Trophoblast cell (in vitro differentiated cells and primary cell): ENCODE measurements around the gene EPAS1.

Source experiments
- DNase-seq, 2 donors: peaks; one replicate each; pipeline ENCODE4 v3.0.0-alpha.2; 2016
- H2AFZ ChIP-seq: 2 replicates; pipeline ENCODE4 v1.6.1; 2013; ENCODE audit warnings: low read length, moderate library complexity, mild to moderate bottlenecking; ENCODE audit not compliant: insufficient read depth, poor library complexity
- H2AK5ac ChIP-seq: 2 replicates; pipeline ENCODE4 v1.6.1; 2013; ENCODE audit warnings: mild to moderate bottlenecking, low read length
- H2BK120ac ChIP-seq: 2 replicates; pipeline ENCODE4 v1.6.1; 2013; ENCODE audit warnings: low read length, mild to moderate bottlenecking, moderate library complexity; ENCODE audit not compliant: insufficient read depth, poor library complexity
- H2BK12ac ChIP-seq: 2 replicates; pipeline ENCODE4 v1.6.1; 2013; ENCODE audit warnings: mild to moderate bottlenecking, low read length, moderate library complexity
- H2BK5ac ChIP-seq: 2 replicates; pipeline ENCODE4 v1.6.1; 2013; ENCODE audit warnings: low read length, low read depth, moderate library complexity, mild to moderate bottlenecking; ENCODE audit not compliant: poor library complexity
- H3K14ac ChIP-seq: 2 replicates; pipeline ENCODE4 v1.6.1; 2013; ENCODE audit warnings: mild to moderate bottlenecking, low read length
- H3K18ac ChIP-seq: 2 replicates; pipeline ENCODE4 v1.6.1; 2013; ENCODE audit warnings: mild to moderate bottlenecking, low read length
- H3K23ac ChIP-seq: 2 replicates; pipeline ENCODE4 v1.6.1; 2013; ENCODE audit warnings: low read length
- H3K27ac ChIP-seq: 2 replicates; pipeline ENCODE4 v1.5.1; 2013; ENCODE audit warnings: low read depth, mild to moderate bottlenecking, inconsistent platforms, low read length, moderate library complexity
- H3K27me3 ChIP-seq: 2 replicates; pipeline ENCODE4 v1.6.1; 2013; ENCODE audit warnings: inconsistent platforms, mild to moderate bottlenecking, low read length, moderate library complexity; ENCODE audit not compliant: insufficient read depth
- H3K36me3 ChIP-seq, 2 experiments: 1 replicate in 1 of 2; 2 replicates in 1 of 2; pipeline ENCODE4 v1.6.1; 2013; ENCODE audit warnings: low read length in 2 of 2, mild to moderate bottlenecking in 2 of 2, moderate library complexity in 1 of 2; ENCODE audit not compliant: insufficient read depth in 2 of 2, control insufficient read depth in 1 of 2
- H3K4ac ChIP-seq: 2 replicates; pipeline ENCODE4 v1.6.1; 2013; ENCODE audit warnings: low read depth, mild to moderate bottlenecking, low read length, moderate library complexity
- H3K4me1 ChIP-seq, 2 experiments: 1 replicate in 1 of 2; 2 replicates in 1 of 2; pipeline ENCODE4 v1.6.1; 2013; ENCODE audit warnings: low read length in 2 of 2, mild to moderate bottlenecking in 2 of 2, moderate library complexity in 1 of 2; ENCODE audit not compliant: insufficient read depth in 2 of 2, control insufficient read depth in 1 of 2
- H3K4me2 ChIP-seq: 2 replicates; pipeline ENCODE4 v1.6.1; 2013; ENCODE audit warnings: inconsistent platforms, mild to moderate bottlenecking, low read length, moderate library complexity
- H3K4me3 ChIP-seq: 2 replicates; pipeline ENCODE4 v1.5.1; 2013; ENCODE audit warnings: mild to moderate bottlenecking, low read depth, low read length, inconsistent platforms
- H3K79me1 ChIP-seq: one replicate; pipeline ENCODE4 v1.6.1; 2013; ENCODE audit warnings: low read length
- H3K79me2 ChIP-seq: 2 replicates; pipeline ENCODE4 v1.6.1; 2013; ENCODE audit warnings: low read length, mild to moderate bottlenecking; ENCODE audit not compliant: control insufficient read depth, insufficient read depth, poor library complexity
- H3K9ac ChIP-seq: 2 replicates; pipeline ENCODE4 v1.6.1; 2013; ENCODE audit warnings: mild to moderate bottlenecking, low read length
- H3K9me3 ChIP-seq: 2 replicates; pipeline ENCODE4 v1.6.1; 2013; ENCODE audit warnings: low read depth, mild to moderate bottlenecking, control low read depth, inconsistent platforms, low read length; ENCODE audit not compliant: insufficient read depth
- H4K12ac ChIP-seq: 2 replicates; pipeline ENCODE4 v1.6.1; 2013; ENCODE audit warnings: low read depth, mild to moderate bottlenecking, low read length, moderate library complexity
- H4K8ac ChIP-seq: 2 replicates; pipeline ENCODE4 v1.6.1; 2013; ENCODE audit warnings: low read depth, mild to moderate bottlenecking, low read length, moderate library complexity
- H4K91ac ChIP-seq: one replicate; pipeline ENCODE4 v1.6.1; 2013; ENCODE audit warnings: low read depth, mild to moderate bottlenecking, low read length, moderate library complexity
- WGBS: extraction: QIAGEN DNeasy Blood & Tissue Kit; methylation state at CpG from one replicate; pipeline ENCODE4 v1.1.7; 2013; ENCODE audit warnings: missing lambda C conversion rate; ENCODE audit not compliant: insufficient read length, insufficient coverage; ENCODE audit errors: extremely low coverage; 5-methylcytosine and 5-hydroxymethylcytosine counted together

The EPAS1 gene

DNA sequence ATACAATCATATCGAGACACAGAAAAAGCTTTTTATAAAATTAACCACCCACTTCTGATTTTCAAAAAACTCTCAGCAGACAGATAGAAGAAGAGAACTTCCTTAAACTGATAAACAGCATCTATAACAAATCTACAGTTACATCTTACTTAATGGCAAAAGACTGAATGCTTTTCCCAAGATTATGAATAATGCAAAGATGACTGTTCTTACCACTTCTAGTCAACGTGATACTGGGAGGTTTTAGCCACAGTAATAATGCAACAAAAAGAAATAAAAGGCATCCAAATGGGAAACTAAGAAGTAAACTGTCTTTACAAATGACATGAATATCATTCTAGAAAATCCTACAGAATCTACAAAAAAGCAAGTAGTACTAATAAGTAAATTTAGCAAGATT is 124.2 kb downstream of the EPAS1 start:
- no peak overlapping the region for H3K4ac ChIP-seq
- DNase-seq: no peak
- H3K4me1 ChIP-seq: peaks cover 0 to 5% of the 10 kb centered on the region in 2 experiments
- H3K27ac ChIP-seq: no peak overlapping the region
- no peak overlapping the region for H3K9ac ChIP-seq
- H3K27me3 ChIP-seq: no peaks in the 10 kb centered on the region
- peaks cover 2 to 6% of the 10 kb centered on the region in 2 experiments for H3K36me3 ChIP-seq
- H2AK5ac ChIP-seq: no peak overlapping the region
- H2BK5ac ChIP-seq: no peak overlapping the region
- H2BK120ac ChIP-seq: no peak overlapping the region
- H4K8ac ChIP-seq: no peak overlapping the region
- peaks cover 11% of the 10 kb centered on the region for H3K79me1 ChIP-seq
- H2AFZ ChIP-seq: no peak overlapping the region
- H3K9me3 ChIP-seq: peaks cover 8% of the 10 kb centered on the region
- no CpG with 5 or more reads among the region's 2 CpGs for WGBS
- no peak overlapping the region for H2BK12ac ChIP-seq
- H3K4me3 ChIP-seq: no peak overlapping the region
- no peak overlapping the region for H3K18ac ChIP-seq
- no peak overlapping the region for H4K12ac ChIP-seq
- H3K23ac ChIP-seq: no peak overlapping the region
- H3K14ac ChIP-seq: no peak overlapping the region
- H3K79me2 ChIP-seq: no peaks in the 10 kb centered on the region
- H3K4me2 ChIP-seq: no peak overlapping the region
- H4K91ac ChIP-seq: no peak overlapping the region

DNA sequence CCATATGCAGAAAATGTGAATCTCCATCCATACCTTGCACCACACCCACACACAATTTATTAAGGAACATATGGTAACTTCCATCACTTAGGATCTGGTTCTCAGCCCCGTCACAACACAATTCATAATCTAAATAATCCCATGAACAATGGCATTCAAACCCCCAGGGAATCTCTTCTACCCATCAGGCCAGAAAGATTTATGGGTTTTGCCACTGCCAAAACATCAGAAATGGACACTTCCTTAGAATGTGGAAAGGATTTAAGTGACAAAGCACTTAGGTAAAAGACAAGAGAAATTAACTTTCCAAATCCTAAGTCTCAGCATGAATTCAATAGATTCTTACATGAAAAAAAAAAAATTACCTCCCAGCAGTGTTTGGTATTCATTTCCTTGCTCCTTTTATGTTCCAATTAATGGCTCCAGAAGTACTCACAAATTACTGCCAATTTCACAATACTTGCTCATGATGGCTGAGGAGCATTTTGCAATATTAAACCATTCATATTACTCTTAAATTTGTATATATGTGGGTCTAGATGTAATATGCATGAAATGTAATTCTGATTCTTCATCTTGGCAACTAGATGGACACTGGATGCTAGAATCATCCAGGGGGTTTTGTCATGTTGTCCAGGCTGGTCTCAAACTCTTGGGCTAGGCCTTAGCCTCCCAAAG is 125.6 kb downstream of the EPAS1 start:
- peaks cover 2 to 6% of the 10 kb centered on the region in 2 experiments for H3K36me3 ChIP-seq

DNA sequence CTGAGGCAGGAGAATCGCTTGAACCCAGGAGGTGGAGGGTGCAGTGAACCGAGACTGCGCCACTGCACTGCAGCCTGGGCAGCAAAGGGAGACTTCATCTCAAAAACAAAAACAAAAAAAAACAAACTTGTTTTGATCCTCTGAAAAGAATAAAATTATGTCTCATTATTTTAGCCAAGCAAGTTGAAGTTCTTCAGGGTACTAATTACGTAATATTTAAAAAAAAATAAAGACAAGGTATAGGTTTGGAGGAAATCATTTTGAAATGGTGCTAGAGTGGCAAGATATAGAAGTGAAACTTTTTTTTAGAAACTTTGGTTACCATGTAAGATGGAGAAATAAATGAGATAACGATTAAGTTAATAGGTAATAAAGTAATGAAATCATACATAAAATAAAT is 127.7 kb downstream of the EPAS1 start:
- Histone ChIP-seq H3K9ac (no peak overlapping the region), H3K23ac (no peak overlapping the region), H2AK5ac (no peak overlapping the region), H4K8ac (no peak overlapping the region), H3K79me2 (peaks cover 2% of the 10 kb centered on the region), H3K18ac (no peak overlapping the region), H2BK12ac (no peak overlapping the region), H3K36me3 (no peaks in the 10 kb centered on the region), H3K27me3 (no peaks in the 10 kb centered on the region), H3K4ac (no peak overlapping the region), H3K4me2 (no peak overlapping the region), H2AFZ (no peak overlapping the region), H2BK5ac (no peak overlapping the region), H3K27ac (no peak overlapping the region), H3K14ac (no peak overlapping the region), H3K4me1 (no peaks in the 10 kb centered on the region), H3K4me3 (no peak overlapping the region), H2BK120ac (peak overlapping the region; percentile 33), H4K12ac (no peak overlapping the region), H3K79me1 (peaks cover 4% of the 10 kb centered on the region), H4K91ac (peak overlapping the region; percentile 24), H3K9me3 (peaks cover 2% of the 10 kb centered on the region)
- WGBS: no CpG with 5 or more reads among the region's 5 CpGs
- no peak for DNase-seq

More for the DNA sequence above, 125.6 kb downstream of the EPAS1 start:
- no peak overlapping the region for H3K23ac ChIP-seq
- H3K14ac ChIP-seq: no peak overlapping the region
- H3K4me2 ChIP-seq: no peak overlapping the region
- no peak overlapping the region for H2AK5ac ChIP-seq
- WGBS: no CpG with 5 or more reads among the region's 1 CpG
- H3K4ac ChIP-seq: no peak overlapping the region
- no peak overlapping the region for H2BK120ac ChIP-seq
- H3K27ac ChIP-seq: no peak overlapping the region
- peaks cover 5% of the 10 kb centered on the region for H3K79me1 ChIP-seq
- H3K18ac ChIP-seq: no peak overlapping the region
- H3K79me2 ChIP-seq: no peaks in the 10 kb centered on the region
- H3K27me3 ChIP-seq: no peaks in the 10 kb centered on the region
- no peak overlapping the region for H2AFZ ChIP-seq
- H2BK12ac ChIP-seq: no peak overlapping the region
- H3K4me1 ChIP-seq: no peaks in the 10 kb centered on the region
- H3K9ac ChIP-seq: no peak overlapping the region
- H4K12ac ChIP-seq: no peak overlapping the region
- no peak overlapping the region for H3K4me3 ChIP-seq
- no peak overlapping the region for H2BK5ac ChIP-seq
- peaks cover 8% of the 10 kb centered on the region for H3K9me3 ChIP-seq
- no peak for DNase-seq
- H4K8ac ChIP-seq: no peak overlapping the region
- H4K91ac ChIP-seq: no peak overlapping the region

DNA sequence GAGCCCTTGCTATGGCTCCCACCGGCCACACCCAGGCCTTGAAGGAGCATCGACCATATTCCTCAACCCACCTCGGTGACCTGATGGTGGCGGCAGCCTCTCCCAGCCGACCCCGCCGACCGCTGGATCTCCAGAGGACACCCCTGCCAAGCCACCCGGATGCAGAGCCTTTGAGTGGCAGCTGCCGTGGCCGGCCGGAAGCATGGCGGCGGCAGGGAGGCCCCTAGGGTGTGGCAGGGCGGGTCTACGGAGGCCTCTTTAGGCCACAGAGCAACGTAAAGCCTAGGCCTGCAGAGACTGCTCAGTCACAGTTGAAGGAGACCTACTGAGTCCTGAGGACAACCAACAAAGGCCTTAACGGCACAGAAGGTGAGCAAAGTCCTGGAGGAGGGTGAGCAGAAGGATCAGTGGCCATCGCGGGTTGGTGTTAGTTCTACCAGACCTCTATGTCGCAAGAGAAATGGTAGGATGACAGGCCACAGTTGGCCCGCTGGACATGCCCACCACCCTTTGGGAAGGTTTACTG is 131.8 kb downstream of the EPAS1 start:
- Histone ChIP-seq H2AK5ac (peak overlapping the region; percentile 80), H3K4me2 (no peak overlapping the region), H3K4me3 (no peak overlapping the region), H3K79me2 (peaks cover 2% of the 10 kb centered on the region), H3K4me1 (peaks cover 3 to 7% of the 10 kb centered on the region in 2 experiments), H3K9me3 (no peaks in the 10 kb centered on the region), H3K4ac (no peak overlapping the region), H4K12ac (no peak overlapping the region), H3K18ac (peak overlapping the region; percentile 27), H3K27me3 (no peaks in the 10 kb centered on the region), H4K91ac (peak overlapping the region; percentile 55), H3K36me3 (no peaks in the 10 kb centered on the region), H3K9ac (no peak overlapping the region), H2BK12ac (peak overlapping the region; percentile 85), H2BK120ac (peak overlapping the region; percentile 83), H3K14ac (peak overlapping the region; percentile 40), H2BK5ac (peak overlapping the region; percentile 23), H3K79me1 (peaks cover 12% of the 10 kb centered on the region), H3K23ac (no peak overlapping the region), H4K8ac (no peak overlapping the region), H3K27ac (no peak overlapping the region), H2AFZ (no peak overlapping the region)
- no CpG with 5 or more reads among the region's 22 CpGs for WGBS
- DNase-seq: peak; percentile 74 to 77
